ENCODE data around the gene PRTFDC1.

PRTFDC1 gene

DNA sequence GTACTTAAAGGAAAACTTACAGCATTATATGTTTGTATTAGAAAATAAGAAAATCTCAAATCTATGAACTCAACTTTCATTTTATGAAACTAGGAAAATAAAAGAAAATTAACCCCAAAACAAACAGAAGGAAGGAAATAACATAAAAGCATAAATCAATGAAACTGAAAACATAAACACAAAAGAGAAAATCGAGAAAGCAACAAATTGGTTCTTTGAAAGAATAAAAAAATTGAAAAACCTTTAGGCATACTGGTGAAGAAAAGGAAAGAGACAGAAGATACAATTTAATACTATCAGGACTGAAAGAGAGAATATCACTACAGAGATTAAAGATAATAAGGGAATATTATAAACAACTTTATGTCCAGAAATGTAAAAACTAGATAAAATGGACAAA is 21.2 kb downstream of the PRTFDC1 start:
- TF ChIP-seq, protein P1, sequence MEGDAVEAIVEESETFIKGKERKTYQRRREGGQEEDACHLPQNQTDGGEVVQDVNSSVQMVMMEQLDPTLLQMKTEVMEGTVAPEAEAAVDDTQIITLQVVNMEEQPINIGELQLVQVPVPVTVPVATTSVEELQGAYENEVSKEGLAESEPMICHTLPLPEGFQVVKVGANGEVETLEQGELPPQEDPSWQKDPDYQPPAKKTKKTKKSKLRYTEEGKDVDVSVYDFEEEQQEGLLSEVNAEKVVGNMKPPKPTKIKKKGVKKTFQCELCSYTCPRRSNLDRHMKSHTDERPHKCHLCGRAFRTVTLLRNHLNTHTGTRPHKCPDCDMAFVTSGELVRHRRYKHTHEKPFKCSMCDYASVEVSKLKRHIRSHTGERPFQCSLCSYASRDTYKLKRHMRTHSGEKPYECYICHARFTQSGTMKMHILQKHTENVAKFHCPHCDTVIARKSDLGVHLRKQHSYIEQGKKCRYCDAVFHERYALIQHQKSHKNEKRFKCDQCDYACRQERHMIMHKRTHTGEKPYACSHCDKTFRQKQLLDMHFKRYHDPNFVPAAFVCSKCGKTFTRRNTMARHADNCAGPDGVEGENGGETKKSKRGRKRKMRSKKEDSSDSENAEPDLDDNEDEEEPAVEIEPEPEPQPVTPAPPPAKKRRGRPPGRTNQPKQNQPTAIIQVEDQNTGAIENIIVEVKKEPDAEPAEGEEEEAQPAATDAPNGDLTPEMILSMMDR (IDR thresholded peaks at IDR 0.05; ENCODE audit: low read depth, low read length): no peak
- TF ChIP-seq, protein P2, sequence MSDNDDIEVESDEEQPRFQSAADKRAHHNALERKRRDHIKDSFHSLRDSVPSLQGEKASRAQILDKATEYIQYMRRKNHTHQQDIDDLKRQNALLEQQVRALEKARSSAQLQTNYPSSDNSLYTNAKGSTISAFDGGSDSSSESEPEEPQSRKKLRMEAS (IDR thresholded peaks at IDR 0.05; ENCODE audit: low read depth, low read length): no peak
- TF ChIP-seq MYC (IDR thresholded peaks at IDR 0.05; ENCODE audit: low read depth, low read length): no peak
- TF ChIP-seq POLR2A (IDR thresholded peaks at IDR 0.05; ENCODE audit: extremely low read depth, insufficient read length): no peak
- H3K4me3 ChIP-seq (ENCODE audit: low read depth, low read length): no peak overlapping the region
- no peak for DNase-seq (ENCODE audit: low read depth)

DNA sequence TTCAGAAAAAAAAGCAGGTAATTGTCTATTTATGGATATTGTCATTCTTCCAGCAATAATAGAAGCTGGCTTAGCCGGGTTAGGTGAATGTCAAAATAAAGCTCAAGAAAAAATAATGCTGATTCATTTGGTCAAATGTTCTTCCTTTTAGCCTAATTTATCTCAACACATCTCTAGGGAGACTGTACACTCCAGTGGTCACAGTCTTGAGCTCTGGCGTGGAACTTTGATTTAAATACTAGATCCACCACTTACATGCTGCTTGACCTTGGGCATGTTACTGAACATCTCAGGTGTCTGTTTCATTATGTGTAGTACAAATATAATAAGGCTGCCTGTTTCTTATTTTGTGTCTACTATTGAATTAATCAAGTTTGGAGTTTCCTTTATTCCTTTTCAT is 22.0 kb downstream of the PRTFDC1 start:
- TF ChIP-seq MYC (IDR thresholded peaks at IDR 0.05; ENCODE audit: low read depth, low read length): no peak
- TF ChIP-seq POLR2A (IDR thresholded peaks at IDR 0.05; ENCODE audit: extremely low read depth, insufficient read length): no peak
- TF ChIP-seq, protein P2 (IDR thresholded peaks at IDR 0.05; ENCODE audit: low read depth, low read length): no peak
- TF ChIP-seq, protein P1 (IDR thresholded peaks at IDR 0.05; ENCODE audit: low read depth, low read length): no peak
- no peak for DNase-seq (ENCODE audit: low read depth)
- no peak overlapping the region for H3K4me3 ChIP-seq (ENCODE audit: low read depth, low read length)

DNA sequence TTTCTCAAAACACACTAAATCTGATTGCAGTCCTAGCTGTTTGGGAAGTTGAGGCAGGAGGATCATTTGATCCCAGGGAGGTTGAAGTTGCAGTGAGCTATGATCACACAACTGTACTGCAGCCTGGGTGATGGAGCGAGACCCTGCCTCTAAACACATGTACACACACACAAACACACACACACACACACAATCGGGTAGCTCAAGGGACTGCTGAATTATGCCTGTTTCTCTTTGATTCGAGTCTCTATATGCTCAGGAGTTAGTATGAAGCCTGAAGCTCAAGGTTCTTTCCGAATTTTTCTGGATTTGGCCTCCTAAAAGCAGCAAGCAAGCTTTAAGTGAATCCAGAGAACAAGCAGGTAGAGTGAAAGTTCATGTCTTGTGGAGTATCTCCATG is 22.5 kb downstream of the PRTFDC1 start:
- TF ChIP-seq MYC (IDR thresholded peaks at IDR 0.05; ENCODE audit: low read depth, low read length) (no peak), POLR2A (IDR thresholded peaks at IDR 0.05; ENCODE audit: extremely low read depth, insufficient read length) (no peak)
- TF ChIP-seq, protein P1 (IDR thresholded peaks at IDR 0.05; ENCODE audit: low read depth, low read length): no peak
- TF ChIP-seq, protein P2 (IDR thresholded peaks at IDR 0.05; ENCODE audit: low read depth, low read length): no peak
- DNase-seq (ENCODE audit: low read depth): no peak
- no peak overlapping the region for H3K4me3 ChIP-seq (ENCODE audit: low read depth, low read length)

DNA sequence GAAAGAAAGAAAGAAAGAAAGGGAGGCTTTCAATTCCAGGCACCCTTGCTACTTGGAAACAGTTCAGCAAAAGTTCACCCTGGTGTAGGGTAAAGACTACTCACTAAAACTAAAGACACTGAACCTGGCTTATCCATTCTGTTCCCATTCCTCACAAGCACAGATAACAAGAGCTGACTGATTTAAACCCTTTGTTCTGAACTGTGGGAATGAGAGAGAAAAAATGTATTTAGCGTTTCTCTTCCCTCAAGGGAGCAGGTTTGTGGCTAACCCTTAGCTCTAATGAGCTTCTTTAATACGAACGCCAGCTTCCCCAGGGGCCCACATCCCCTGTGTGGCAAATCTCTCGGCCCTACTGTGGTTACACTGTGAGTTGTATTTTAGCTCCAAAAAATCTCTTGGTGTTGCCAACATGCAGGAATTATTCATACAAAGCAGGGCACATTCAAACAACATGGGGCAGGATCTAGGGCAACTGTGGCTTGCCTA is 23.3 kb downstream of the PRTFDC1 start:
- DNase-seq (ENCODE audit: low read depth): no peak
- TF ChIP-seq, protein P1 (IDR thresholded peaks at IDR 0.05; ENCODE audit: low read depth, low read length): no peak
- TF ChIP-seq, protein P2 (IDR thresholded peaks at IDR 0.05; ENCODE audit: low read depth, low read length): no peak
- no peak for TF ChIP-seq POLR2A (IDR thresholded peaks at IDR 0.05; ENCODE audit: extremely low read depth, insufficient read length)
- TF ChIP-seq MYC (IDR thresholded peaks at IDR 0.05; ENCODE audit: low read depth, low read length): no peak

DNA sequence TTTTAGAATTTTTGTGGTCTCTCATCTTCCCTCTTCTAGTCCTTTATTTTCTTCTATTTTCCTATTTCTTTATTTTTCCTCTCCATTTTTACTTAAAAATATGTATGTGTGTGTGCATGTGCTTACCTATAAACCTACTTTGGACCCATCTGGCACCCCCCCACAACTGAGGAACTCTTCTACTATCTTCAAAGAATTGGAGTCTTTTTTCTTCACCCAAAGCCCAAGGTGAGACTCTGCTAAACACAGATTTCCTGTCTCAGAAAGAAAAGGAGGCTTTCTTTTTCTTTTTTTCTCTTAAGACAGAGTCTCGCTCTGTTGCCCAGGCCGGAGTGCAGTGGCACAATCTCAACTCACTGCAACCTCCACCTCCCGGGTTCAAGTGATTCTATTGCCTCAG is 24.2 kb downstream of the PRTFDC1 start:
- TF ChIP-seq, protein P2 (IDR thresholded peaks at IDR 0.05; ENCODE audit: low read depth, low read length): no peak
- TF ChIP-seq POLR2A (IDR thresholded peaks at IDR 0.05; ENCODE audit: extremely low read depth, insufficient read length): no peak
- TF ChIP-seq MYC (IDR thresholded peaks at IDR 0.05; ENCODE audit: low read depth, low read length): no peak
- TF ChIP-seq, protein P1 (IDR thresholded peaks at IDR 0.05; ENCODE audit: low read depth, low read length): no peak
- H3K4me3 ChIP-seq (ENCODE audit: low read depth, low read length): no peak overlapping the region
- no peak for DNase-seq (ENCODE audit: low read depth)

More for the DNA sequence above, 23.3 kb downstream of the PRTFDC1 start:
- no peak overlapping the region for H3K4me3 ChIP-seq (ENCODE audit: low read depth, low read length)

All from NB4 (cell line).